Ascending aorta (tissue), 2 donors: Measurements from ENCODE around the gene COLEC12. TPM values are rescaled to one million over a fixed set of nuclear protein-coding genes. Genes with fewer than 3 reads are reported as not detected.

Experiments
- DNase-seq, 2 donors: peaks; one replicate each; pipeline ENCODE4 v3.0.0-alpha.2; 2019; ENCODE audit warnings: low spot score in 2 of 2
- H3K27ac ChIP-seq, 2 donors: fragments of 200-600 bp; sonication (generic); one replicate each; pipeline ENCODE4 v1.5.1; 2016 to 2017; ENCODE audit warnings: mild to moderate bottlenecking in 1 of 2
- H3K27me3 ChIP-seq: fragments of 200-600 bp; sonication (generic); one replicate; pipeline ENCODE4 v1.5.1; 2017
- H3K36me3 ChIP-seq, 2 donors: fragments of 200-600 bp; sonication (generic); one replicate each; pipeline ENCODE4 v1.5.1; 2016
- H3K4me1 ChIP-seq, 2 donors: fragments of 200-600 bp; sonication (generic); one replicate each; pipeline ENCODE4 v1.5.1; 2016 to 2017; ENCODE audit warnings: mild to moderate bottlenecking in 1 of 2
- H3K4me3 ChIP-seq, 2 donors: fragments of 200-600 bp; sonication (generic); one replicate each; pipeline ENCODE4 v1.5.1; 2016 to 2017; ENCODE audit warnings: mild to moderate bottlenecking in 1 of 2
- H3K9me3 ChIP-seq, 2 donors: fragments of 200-600 bp; sonication (generic); one replicate each; pipeline ENCODE4 v1.5.1; 2016
- intact Hi-C: fragments of 100-400 bp; cut with DNase I; formaldehyde crosslinking; loops from one replicate; pipeline ENCODE4 v1.15.1; 2023
- total RNA-seq: library from RNA; depleted of rRNA; stranded (reverse); fragments of >200 nt; gene quantifications from one replicate; pipeline ENCODE4 v1.1.0, GENCODE V29; 2016
- TF ChIP-seq, protein P1 (sequence below), 3 experiments: fragments of 200-600 bp in 2 of 3; fragments of 450-650 bp in 1 of 3; sonication (generic) in 2 of 3; IDR thresholded peaks; one replicate each; pipeline ENCODE4 v1.5.1; 2016 to 2019; ENCODE audit warnings: antibody characterized with exemption in 3 of 3, mild to moderate bottlenecking in 1 of 3, moderate library complexity in 1 of 3

COLEC12 gene
- total RNA-seq, 1 donor from 2014 or later = 9.5 TPM

DNA sequence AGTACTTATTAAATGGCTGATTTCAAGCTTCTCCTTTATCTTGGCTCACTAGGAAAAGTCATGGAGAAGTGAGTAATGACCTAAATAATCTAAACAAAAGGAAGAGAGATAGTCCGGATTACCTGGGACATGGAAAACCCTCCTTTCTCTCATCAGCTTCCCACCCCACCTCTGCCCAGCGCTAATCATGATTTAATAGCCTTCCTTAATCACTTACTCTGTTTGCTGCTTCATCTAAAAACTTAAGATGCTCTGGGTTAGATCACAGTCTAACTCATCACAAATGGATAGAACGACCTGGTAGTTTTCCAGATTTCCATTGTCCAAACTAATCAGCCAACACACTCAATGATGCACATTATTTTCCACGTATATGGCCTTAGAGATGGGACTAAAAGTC, 144.8 kb downstream of the COLEC12 start:
- no peaks in the 10 kb centered on the region for H3K4me1 ChIP-seq
- no peak overlapping the region for H3K27ac ChIP-seq
- intact Hi-C loops = no loop called here

DNA sequence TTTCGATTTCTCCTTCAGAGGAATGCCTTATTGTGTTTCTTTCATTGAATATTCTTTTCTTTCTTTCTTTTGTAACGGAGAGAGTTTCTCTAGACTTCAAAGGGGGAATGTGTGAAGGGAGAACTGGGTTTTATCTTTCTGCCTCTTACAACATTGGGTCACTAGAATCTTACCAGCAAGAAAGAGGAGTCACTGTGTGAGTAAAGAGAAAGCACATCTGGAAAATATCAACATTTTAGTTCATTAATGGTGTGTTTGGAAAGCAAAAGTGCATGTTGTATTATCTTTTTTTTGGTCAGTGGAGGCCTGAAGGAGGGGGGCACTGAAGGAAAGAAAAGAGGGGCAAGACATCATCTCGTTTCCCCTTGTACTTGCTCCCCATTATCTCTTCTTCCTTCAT, 146.0 kb downstream of the COLEC12 start:
- H3K36me3 ChIP-seq = no peaks in the 10 kb centered on the region
- no peak overlapping the region for H3K27ac ChIP-seq
- no peak for DNase-seq
- TF ChIP-seq, protein P1, sequence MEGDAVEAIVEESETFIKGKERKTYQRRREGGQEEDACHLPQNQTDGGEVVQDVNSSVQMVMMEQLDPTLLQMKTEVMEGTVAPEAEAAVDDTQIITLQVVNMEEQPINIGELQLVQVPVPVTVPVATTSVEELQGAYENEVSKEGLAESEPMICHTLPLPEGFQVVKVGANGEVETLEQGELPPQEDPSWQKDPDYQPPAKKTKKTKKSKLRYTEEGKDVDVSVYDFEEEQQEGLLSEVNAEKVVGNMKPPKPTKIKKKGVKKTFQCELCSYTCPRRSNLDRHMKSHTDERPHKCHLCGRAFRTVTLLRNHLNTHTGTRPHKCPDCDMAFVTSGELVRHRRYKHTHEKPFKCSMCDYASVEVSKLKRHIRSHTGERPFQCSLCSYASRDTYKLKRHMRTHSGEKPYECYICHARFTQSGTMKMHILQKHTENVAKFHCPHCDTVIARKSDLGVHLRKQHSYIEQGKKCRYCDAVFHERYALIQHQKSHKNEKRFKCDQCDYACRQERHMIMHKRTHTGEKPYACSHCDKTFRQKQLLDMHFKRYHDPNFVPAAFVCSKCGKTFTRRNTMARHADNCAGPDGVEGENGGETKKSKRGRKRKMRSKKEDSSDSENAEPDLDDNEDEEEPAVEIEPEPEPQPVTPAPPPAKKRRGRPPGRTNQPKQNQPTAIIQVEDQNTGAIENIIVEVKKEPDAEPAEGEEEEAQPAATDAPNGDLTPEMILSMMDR (IDR thresholded peaks at IDR 0.05) = no peak
- H3K27me3 ChIP-seq = no peaks in the 10 kb centered on the region
- no peaks in the 10 kb centered on the region for H3K9me3 ChIP-seq
- H3K4me1 ChIP-seq = no peaks in the 10 kb centered on the region
- H3K4me3 ChIP-seq = no peak overlapping the region
- intact Hi-C loops = no loop called here

More for the DNA sequence above, 144.8 kb downstream of the COLEC12 start:
- TF ChIP-seq, protein P1 (IDR thresholded peaks at IDR 0.05) = no peak
- Histone ChIP-seq H3K9me3 (no peaks in the 10 kb centered on the region), H3K36me3 (no peaks in the 10 kb centered on the region), H3K4me3 (no peak overlapping the region), H3K27me3 (no peaks in the 10 kb centered on the region)
- DNase-seq = no peak

DNA sequence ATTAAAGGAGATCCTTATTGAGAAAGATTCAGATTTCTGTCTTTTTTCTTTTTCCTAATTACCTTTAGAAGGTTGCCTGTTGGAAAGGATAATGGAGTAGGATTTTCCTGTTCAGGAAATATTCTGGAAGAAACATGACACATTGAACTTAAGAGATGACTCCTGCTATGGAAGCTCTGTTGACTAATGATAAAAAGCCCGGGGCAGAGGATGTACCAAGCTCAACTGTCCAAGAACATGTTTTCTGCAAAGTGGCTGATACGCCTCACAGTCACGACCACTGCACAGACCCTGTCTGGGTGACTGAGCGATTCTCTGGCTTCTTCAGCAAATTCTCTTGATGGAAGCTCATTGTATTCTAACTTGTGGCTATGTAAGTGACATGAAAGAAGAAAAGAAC, 146.5 kb downstream of the COLEC12 start:
- H3K4me3 ChIP-seq = no peak overlapping the region
- DNase-seq = no peak
- no peaks in the 10 kb centered on the region for H3K4me1 ChIP-seq
- H3K36me3 ChIP-seq = no peaks in the 10 kb centered on the region
- H3K9me3 ChIP-seq = no peaks in the 10 kb centered on the region
- no peaks in the 10 kb centered on the region for H3K27me3 ChIP-seq
- intact Hi-C loops = no loop called here
- H3K27ac ChIP-seq = no peak overlapping the region
- TF ChIP-seq, protein P1 (IDR thresholded peaks at IDR 0.05) = no peak

DNA sequence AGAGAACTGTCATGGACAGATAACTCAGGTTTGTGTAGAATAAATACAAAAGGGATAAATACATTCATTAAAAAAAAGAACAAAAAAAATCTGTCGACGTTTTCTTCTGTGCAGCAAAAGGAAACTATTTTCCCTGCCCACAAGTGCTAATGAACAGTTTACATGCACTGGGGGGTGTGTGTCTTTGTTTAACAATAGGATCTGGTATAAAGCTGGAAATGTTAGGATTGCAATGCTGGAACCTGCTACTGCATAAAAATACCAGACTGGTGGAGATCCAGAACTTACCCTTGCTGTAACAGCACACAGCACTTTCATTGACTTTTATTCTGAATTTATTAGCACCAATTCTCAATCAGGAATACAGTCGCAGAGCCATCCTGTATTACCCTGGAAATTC, 148.1 kb downstream of the COLEC12 start:
- TF ChIP-seq, protein P1 (IDR thresholded peaks at IDR 0.05) = no peak
- H3K9me3 ChIP-seq = no peaks in the 10 kb centered on the region
- H3K27me3 ChIP-seq = no peaks in the 10 kb centered on the region
- intact Hi-C loops = no loop called here
- H3K36me3 ChIP-seq = no peaks in the 10 kb centered on the region
- DNase-seq = no peak
- no peak overlapping the region for H3K27ac ChIP-seq
- H3K4me3 ChIP-seq = no peak overlapping the region
- no peaks in the 10 kb centered on the region for H3K4me1 ChIP-seq

DNA sequence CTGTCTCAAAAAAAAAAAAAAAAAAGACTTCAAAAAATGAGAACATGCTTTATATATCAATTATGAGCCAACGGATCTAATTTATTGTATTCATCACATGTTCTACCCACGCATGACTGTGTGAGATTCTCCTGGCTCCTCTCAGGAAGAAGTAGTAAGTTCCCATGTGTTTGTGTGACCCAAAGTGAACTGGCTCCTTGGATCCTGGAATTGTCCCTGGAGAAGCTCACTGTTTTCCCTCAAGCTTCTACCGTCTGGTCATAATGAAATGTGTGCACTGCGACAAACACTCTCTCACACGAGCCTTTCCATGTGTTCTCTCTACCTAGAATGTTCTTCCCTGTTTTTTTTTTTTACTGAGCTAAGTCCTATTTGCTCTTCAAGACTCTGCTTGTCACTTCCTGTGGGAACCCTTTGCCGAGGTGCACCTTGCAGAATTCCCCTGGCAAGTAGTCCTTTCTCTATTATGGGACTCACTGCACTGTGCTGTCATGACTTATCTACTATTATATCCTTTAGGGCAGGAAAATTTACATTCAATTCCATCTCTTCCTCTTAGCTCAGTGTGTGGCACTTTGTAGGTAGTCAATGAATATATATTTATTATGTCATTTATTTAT, 149.4 kb downstream of the COLEC12 start:
- TF ChIP-seq, protein P1 (IDR thresholded peaks at IDR 0.05) = no peak
- no peaks in the 10 kb centered on the region for H3K36me3 ChIP-seq

DNA sequence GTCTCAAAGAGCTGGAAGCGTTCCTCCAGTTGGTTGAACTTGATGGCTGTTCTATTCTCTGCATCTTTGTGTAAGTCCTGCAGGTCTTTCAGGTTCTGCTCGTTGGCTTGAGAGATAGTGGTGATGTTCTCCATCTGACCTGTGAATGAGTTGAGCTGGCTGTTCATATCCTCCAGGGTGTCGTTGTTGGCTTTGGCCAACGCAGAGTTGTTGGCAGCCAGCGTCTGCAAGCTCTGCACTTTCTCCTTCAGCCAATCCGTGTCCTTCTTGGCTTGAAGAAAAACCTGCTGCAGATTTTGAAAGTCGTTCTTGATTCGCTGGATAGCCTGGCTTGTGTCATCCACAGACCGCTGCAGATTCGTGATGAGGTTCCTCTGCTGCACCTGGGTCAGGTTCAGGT, 153.9 kb downstream of the COLEC12 start:
- intact Hi-C loops = no loop called here
- H3K4me1 ChIP-seq = no peaks in the 10 kb centered on the region
- no peak overlapping the region for H3K4me3 ChIP-seq
- H3K27me3 ChIP-seq = no peaks in the 10 kb centered on the region
- TF ChIP-seq, protein P1 (IDR thresholded peaks at IDR 0.05) = no peak
- no peaks in the 10 kb centered on the region for H3K36me3 ChIP-seq
- no peaks in the 10 kb centered on the region for H3K9me3 ChIP-seq
- H3K27ac ChIP-seq = no peak overlapping the region
- DNase-seq = no peak

More for the DNA sequence above, 149.4 kb downstream of the COLEC12 start:
- H3K27ac ChIP-seq = no peak overlapping the region
- H3K4me1 ChIP-seq = no peaks in the 10 kb centered on the region
- DNase-seq = no peak
- intact Hi-C loops = no loop called here
- H3K4me3 ChIP-seq = no peak overlapping the region
- H3K9me3 ChIP-seq = no peaks in the 10 kb centered on the region
- H3K27me3 ChIP-seq = no peaks in the 10 kb centered on the region
